Parathyroid adenoma (tissue), 2 donors: ENCODE measurements around the gene ENAH.

Experiments used
- H2AFZ ChIP-seq: fragments of 300-600 bp; sonication (generic); one replicate; pipeline ENCODE4 v1.7.0; 2017; ENCODE audit warnings: antibody characterized with exemption, mild to moderate bottlenecking
- H3K27ac ChIP-seq: fragments of 300-600 bp; sonication (generic); one replicate; pipeline ENCODE4 v1.7.0; 2017
- H3K27me3 ChIP-seq: fragments of 300-600 bp; sonication (generic); one replicate; pipeline ENCODE4 v1.7.0; 2017; ENCODE audit warnings: low read length; ENCODE audit not compliant: control insufficient read depth, insufficient read depth
- H3K36me3 ChIP-seq: fragments of 300-600 bp; sonication (generic); one replicate; pipeline ENCODE4 v1.7.0; 2017; ENCODE audit warnings: low read length; ENCODE audit not compliant: control insufficient read depth, insufficient read depth
- H3K4me1 ChIP-seq: fragments of 300-600 bp; sonication (generic); one replicate; pipeline ENCODE4 v1.7.0; 2017; ENCODE audit warnings: control low read depth
- H3K4me2 ChIP-seq: fragments of 300-600 bp; sonication (generic); one replicate; pipeline ENCODE4 v1.7.0; 2017; ENCODE audit warnings: low read length
- H3K4me3 ChIP-seq: fragments of 300-600 bp; sonication (generic); one replicate; pipeline ENCODE4 v1.7.0; 2017; ENCODE audit warnings: low read depth, low read length
- H3K79me2 ChIP-seq: fragments of 300-600 bp; sonication (generic); one replicate; pipeline ENCODE4 v1.7.0; 2017; ENCODE audit warnings: control low read depth
- H3K9ac ChIP-seq: fragments of 300-600 bp; sonication (generic); one replicate; pipeline ENCODE4 v1.7.0; 2017; ENCODE audit warnings: mild to moderate bottlenecking
- H3K9me3 ChIP-seq: fragments of 300-600 bp; sonication (generic); one replicate; pipeline ENCODE4 v1.7.0; 2017; ENCODE audit warnings: low read length; ENCODE audit not compliant: control insufficient read depth
- TF ChIP-seq, protein P1 (sequence below): fragments of 300-600 bp; sonication (generic); IDR thresholded peaks from one replicate; pipeline ENCODE4 v1.7.0; 2017; ENCODE audit warnings: antibody characterized with exemption, mild to moderate bottlenecking
- donor health status: primary hyperparathyroidism.

Gene ENAH

DNA sequence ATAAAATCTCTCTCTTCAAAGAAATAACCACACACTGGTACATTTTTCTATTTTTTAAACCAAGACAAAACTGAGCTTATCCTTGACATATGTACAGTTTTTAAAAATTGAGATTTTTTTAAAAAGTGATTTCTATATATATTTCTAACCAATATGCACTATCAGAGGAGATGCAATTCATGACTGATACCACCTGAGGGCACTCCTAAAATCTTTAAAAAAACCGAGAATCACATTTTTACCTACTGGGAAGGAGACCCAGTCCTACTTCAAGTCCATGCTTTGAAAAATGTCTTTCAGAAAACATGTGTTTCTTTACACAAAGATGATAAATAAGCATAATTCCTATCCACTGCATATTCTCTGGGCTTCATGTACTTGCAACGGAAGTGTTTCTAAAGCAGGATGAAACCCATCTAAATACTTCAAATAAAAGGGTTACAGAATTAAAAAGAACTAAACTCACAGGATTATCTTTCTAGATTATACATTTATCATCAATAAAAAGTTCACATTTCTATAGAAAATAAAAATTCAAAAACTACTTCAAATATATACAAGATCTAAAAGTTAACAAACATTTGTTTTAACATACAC, 98.6 kb downstream of the ENAH start:
- no peaks in the 10 kb centered on the region for H3K36me3 ChIP-seq
- no peak overlapping the region for H3K4me3 ChIP-seq
- TF ChIP-seq, protein P1, sequence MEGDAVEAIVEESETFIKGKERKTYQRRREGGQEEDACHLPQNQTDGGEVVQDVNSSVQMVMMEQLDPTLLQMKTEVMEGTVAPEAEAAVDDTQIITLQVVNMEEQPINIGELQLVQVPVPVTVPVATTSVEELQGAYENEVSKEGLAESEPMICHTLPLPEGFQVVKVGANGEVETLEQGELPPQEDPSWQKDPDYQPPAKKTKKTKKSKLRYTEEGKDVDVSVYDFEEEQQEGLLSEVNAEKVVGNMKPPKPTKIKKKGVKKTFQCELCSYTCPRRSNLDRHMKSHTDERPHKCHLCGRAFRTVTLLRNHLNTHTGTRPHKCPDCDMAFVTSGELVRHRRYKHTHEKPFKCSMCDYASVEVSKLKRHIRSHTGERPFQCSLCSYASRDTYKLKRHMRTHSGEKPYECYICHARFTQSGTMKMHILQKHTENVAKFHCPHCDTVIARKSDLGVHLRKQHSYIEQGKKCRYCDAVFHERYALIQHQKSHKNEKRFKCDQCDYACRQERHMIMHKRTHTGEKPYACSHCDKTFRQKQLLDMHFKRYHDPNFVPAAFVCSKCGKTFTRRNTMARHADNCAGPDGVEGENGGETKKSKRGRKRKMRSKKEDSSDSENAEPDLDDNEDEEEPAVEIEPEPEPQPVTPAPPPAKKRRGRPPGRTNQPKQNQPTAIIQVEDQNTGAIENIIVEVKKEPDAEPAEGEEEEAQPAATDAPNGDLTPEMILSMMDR: peak; percentile 51
- H3K79me2 ChIP-seq: peaks cover 7% of the 10 kb centered on the region
- no peaks in the 10 kb centered on the region for H3K4me1 ChIP-seq
- no peak overlapping the region for H2AFZ ChIP-seq
- no peak overlapping the region for H3K9ac ChIP-seq
- no peaks in the 10 kb centered on the region for H3K9me3 ChIP-seq
- H3K27ac ChIP-seq: no peak overlapping the region
- H3K27me3 ChIP-seq: no peaks in the 10 kb centered on the region
- H3K4me2 ChIP-seq: no peak overlapping the region

- Histone ChIP-seq H3K4me2 (no peak overlapping the region), H3K9ac (no peak overlapping the region), H3K79me2 (peaks cover 12% of the 10 kb centered on the region), H3K9me3 (no peaks in the 10 kb centered on the region), H3K27ac (no peak overlapping the region), H3K36me3 (no peaks in the 10 kb centered on the region), H3K4me1 (no peaks in the 10 kb centered on the region), H3K27me3 (no peaks in the 10 kb centered on the region), H2AFZ (no peak overlapping the region), H3K4me3 (no peak overlapping the region)
- TF ChIP-seq, protein P1: no peak
These were observed 103.1 kb downstream of the ENAH start for GRCh38 chr1:225549821-225550220.

- Histone ChIP-seq H3K4me2 (no peak overlapping the region), H3K9me3 (no peaks in the 10 kb centered on the region), H3K27me3 (no peaks in the 10 kb centered on the region), H3K9ac (no peak overlapping the region), H3K79me2 (peaks cover 12% of the 10 kb centered on the region), H3K4me3 (no peak overlapping the region), H3K4me1 (no peaks in the 10 kb centered on the region), H3K36me3 (no peaks in the 10 kb centered on the region), H3K27ac (no peak overlapping the region), H2AFZ (no peak overlapping the region)
- TF ChIP-seq, protein P1: no peak
These were observed 104.6 kb downstream of the ENAH start for GRCh38 chr1:225548140-225548857.

- H3K79me2 ChIP-seq: peaks cover 12% of the 10 kb centered on the region
- H3K4me3 ChIP-seq: no peak overlapping the region
- H3K9me3 ChIP-seq: no peaks in the 10 kb centered on the region
- TF ChIP-seq, protein P1: no peak
- H3K27ac ChIP-seq: no peak overlapping the region
- no peak overlapping the region for H2AFZ ChIP-seq
- H3K36me3 ChIP-seq: no peaks in the 10 kb centered on the region
- no peak overlapping the region for H3K9ac ChIP-seq
- H3K4me1 ChIP-seq: no peaks in the 10 kb centered on the region
- no peak overlapping the region for H3K4me2 ChIP-seq
- H3K27me3 ChIP-seq: no peaks in the 10 kb centered on the region
These were observed 107.3 kb downstream of the ENAH start for GRCh38 chr1:225545649-225546048.

- Histone ChIP-seq H2AFZ (no peak overlapping the region), H3K9ac (no peak overlapping the region), H3K79me2 (peaks cover 11% of the 10 kb centered on the region), H3K9me3 (no peaks in the 10 kb centered on the region), H3K4me3 (no peak overlapping the region), H3K36me3 (no peaks in the 10 kb centered on the region), H3K27ac (no peak overlapping the region), H3K27me3 (no peaks in the 10 kb centered on the region), H3K4me2 (no peak overlapping the region), H3K4me1 (no peaks in the 10 kb centered on the region)
- TF ChIP-seq, protein P1: no peak
These were observed 108.0 kb downstream of the ENAH start for GRCh38 chr1:225544924-225545323.
